ENCODE data around the gene CCHCR1.

Gene CCHCR1

GRCh38 chr6:31158863-31159855, 1.6 kb upstream of the CCHCR1 start:
- DNase-seq: no peak

DNA sequence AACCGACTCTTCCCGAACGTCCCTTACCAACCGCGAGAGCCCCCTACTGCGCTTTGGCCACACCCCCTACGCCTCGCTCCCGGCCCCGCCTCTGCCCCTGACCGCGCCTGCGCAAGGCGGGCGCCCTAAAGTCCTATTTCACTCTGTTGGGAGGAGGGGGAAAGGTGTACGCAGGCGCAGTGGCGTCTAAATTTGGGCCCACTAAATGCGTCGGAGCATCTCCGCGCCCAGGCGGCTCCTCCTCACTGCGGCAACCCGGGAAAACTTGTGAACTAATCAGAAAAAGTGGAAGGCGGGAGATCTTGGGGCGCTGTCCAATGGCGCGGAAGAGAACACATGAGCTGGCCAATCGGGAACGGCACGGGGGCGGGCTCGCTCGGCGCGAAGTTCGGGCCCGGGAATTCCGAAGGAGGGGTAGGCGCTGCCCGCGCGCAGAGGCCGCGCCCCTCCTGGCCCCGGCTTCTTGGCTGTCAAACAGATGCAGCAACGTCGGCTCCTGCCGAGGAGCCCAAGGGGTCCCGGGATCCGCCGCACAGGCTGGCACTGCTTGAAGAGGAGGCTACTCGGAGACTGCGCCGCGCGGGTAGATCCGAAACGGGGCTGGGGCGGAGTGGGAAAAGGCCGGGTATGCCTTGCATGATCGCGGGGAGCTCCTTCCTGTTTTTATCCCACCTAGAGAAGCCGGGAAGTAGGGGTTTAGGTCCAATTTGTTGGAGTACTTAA, 699 bp upstream of the CCHCR1 start, which contains the start of gene TCF19:
Gene TCF19, plus strand, starts transcription at position 450 of the 723 bp plus-strand sequence. CDS start 881 bp downstream, outside the sequence.
- peak; percentile 99 for DNase-seq

GRCh38 chr6:31156641-31157040, 961 bp downstream of the CCHCR1 start:
- no peak for DNase-seq

- DNase-seq: no peak
Measured at GRCh38 chr6:31154436-31154835, 3.2 kb downstream of the CCHCR1 start.

GRCh38 chr6:31152781-31153180, 4.8 kb downstream of the CCHCR1 start:
- DNase-seq: no peak

GRCh38 chr6:31149827-31150447, 7.7 kb downstream of the CCHCR1 start:
- no peak for DNase-seq

- DNase-seq: no peak
Measured at GRCh38 chr6:31145386-31145785, 12.2 kb downstream of the CCHCR1 start.

DNA sequence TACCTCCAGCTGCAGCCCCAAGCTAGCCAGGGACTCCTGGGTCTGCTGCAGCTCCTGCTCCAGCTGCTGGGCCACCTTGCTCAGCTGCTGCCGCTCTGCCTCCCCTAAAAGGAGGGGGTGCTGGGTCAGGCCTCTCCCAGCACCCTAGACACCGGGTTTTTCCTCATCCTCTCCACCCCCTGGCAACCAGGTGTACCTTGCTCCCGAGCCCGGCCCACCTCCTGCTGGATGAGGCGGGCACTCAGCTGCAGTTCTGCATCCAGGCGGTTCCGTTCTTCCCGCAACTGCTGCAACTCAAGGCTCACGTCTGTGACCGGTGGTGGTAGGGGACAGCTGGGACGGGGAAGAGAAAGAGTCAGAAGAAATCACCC, 12.6 kb downstream of the CCHCR1 start:
- DNase-seq: no peak

DNA sequence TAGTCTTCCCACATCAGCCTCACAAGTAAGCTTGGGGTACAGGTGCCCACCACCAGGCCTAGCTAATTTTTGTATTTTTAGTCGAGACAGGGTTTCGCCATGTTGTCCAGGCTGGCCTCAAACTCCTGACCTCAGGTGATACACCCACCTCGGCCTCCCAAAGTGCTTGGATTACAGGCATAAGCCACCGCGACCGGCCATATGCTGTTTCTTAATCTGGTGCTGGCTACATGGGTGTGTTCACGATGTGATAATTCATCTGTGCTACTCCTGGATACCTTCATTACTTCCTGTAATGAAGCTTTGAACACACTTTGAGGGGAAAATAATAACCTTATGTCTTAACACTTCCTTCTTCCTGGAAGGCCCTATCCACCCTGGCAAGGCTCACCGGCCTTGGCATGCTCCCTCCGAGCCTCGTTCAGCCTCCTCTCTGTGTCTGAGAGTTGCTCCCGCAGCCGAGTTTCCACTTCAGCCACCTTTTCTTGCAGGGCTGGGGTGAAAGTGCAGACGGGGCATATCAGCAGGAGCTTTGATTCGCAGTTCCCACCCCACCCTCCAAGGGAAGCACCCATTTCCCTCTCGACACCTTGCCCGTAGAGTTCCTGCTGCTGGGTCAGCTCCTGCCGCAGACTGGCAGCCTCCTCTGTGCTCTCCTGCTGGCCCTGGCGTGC, 13.2 kb downstream of the CCHCR1 start:
- no peak for DNase-seq

GRCh38 chr6:31143148-31143547, 14.5 kb downstream of the CCHCR1 start:
- DNase-seq: no peak

DNA sequence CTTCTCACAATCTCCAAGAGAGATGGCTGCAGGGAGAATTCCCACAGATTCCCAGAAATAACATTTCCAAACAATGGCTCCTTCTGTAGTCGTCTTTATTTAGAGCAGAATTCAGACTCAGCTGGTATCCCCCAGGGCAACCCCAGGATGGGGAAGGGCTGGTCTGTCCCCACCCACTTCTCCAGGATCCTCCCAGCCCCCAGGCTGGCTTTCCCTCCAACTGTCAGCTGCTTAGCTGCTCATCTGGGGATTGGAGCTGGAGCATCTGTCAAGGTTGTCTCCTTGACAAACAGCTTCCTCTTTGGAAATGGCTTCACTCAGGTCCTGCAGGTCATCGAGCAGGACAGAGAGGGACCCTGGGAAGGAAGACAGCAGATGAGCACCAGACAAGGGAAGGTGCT, 15.2 kb downstream of the CCHCR1 start:
- DNase-seq: no peak

- no peak for DNase-seq
Measured at GRCh38 chr6:31140643-31141042, 17.0 kb downstream of the CCHCR1 start.

DNA sequence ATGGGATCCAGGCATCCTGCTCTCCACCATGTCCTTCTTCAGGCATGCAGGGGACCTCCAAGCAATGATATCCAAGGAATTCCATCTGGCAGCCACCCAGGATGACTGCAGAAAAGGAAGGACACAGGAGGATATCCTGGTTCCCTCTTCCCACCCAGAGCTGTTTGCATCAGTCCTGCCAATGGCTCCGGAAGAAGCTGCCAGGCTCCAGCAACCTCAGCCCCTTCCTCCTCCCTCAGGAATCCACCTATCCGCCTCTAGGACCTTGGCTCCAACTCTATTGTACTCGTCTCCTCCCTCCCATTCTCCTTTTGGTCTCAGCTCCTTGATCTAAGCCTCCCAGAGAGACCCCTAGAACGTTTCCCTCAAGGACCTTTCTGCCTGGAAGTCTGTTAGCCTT, 18.0 kb downstream of the CCHCR1 start:
- no peak for DNase-seq

- no peak for DNase-seq
Measured at GRCh38 chr6:31138982-31139381, 18.6 kb downstream of the CCHCR1 start, which contains the start of gene PSORS1C2. Gene PSORS1C2 (minus strand): TSS chr6:31139066. CDS start chr6:31139026, 40 bp downstream.

GRCh38 chr6:31135710-31136109, 21.9 kb downstream of the CCHCR1 start:
- DNase-seq: no peak

- DNase-seq: no peak
Measured at GRCh38 chr6:31132806-31133205, 24.8 kb downstream of the CCHCR1 start.

- no peak for DNase-seq
Measured at GRCh38 chr6:31131595-31131994, 26.0 kb downstream of the CCHCR1 start.

- DNase-seq: no peak
Measured at GRCh38 chr6:31130751-31131150, 26.9 kb downstream of the CCHCR1 start.

- DNase-seq: no peak
Measured at GRCh38 chr6:31129130-31129529, 28.5 kb downstream of the CCHCR1 start.

DNA sequence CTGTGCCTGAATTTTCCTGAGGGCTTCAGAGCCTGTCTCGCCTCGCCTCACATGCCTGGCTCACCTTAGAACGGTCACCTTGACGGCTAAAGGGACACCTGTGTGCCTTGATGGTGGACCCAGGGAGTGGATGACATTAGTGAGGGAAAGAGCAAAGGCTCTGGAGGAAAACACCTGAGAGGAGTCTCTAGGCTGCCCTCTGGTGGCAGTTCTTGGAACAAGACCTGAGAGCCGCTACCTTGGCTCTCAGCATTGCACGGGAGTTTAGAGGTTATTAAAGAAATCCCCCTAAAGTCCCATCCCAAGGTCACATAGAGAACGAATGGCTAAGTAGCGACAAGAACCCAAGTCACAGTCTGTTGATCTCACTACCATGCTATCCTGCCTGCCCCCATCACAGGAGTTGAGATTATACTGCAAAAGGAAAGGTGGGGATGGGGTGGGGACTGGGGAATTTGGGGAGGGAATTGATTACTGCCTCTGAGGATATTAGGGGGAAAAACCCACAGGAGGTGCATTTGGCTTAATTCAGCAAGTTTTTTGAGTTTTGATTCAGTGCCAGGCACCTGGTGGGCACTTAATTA, 29.4 kb downstream of the CCHCR1 start:
- DNase-seq: peak; percentile 67

DNA sequence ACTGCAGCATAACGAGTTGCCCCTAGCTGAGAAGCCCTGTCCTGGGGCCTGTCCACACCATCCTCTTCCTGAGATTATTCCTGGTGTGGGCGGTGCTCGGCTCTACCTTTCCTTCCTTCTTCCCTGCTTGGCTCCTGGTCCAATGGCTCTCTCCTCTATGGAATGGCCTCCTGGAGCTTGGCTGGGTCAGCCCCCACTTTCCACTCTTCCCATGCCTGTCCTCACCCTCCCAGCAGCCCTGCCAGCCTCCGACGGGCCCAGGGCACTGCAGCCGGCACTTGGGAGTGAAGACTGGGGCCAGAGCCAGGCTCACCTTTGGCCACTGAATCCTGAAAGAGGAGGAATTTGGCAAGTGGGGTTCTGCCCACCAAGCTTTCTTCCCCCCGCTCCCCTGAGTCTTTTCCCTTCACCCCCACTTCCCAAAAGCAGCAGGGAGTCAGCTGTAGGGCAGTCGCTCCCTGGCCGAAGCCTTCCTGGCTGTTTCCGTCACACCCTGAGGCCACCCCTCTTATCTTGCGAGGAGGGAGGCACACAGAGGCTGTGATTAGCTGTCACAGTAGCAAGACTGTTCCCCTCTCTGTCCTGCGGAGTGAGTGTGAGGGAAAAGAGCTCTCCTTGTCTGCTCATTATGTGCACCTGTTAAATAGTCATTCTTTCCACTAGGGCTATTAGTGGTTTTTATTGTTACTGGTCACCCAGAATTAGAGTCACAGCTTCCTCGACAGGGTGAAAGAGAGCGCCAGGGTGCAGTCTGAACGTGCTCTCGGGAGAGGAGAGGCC, 31.0 kb downstream of the CCHCR1 start:
- no peak for DNase-seq

Data from stimulated activated CD4-positive, alpha-beta T cell treated with anti-CD3 and anti-CD28 coated beads, Interleukin-12 subunit alpha, Interleukin-12 subunit beta, amount 100 ng/mL, for 4 hours (primary cell).